ENCODE data around the gene NDUFA9. TPM values are rescaled to one million over a fixed set of nuclear protein-coding genes. Genes with fewer than 3 reads are reported as not detected.
A peak's percentile ranks its signal among the peaks of the same experiment; 100 is the strongest.

The NDUFA9 gene
- total and polyA plus RNA-seq, 2 experiments from 2014 or later = 61.2 to 118 TPM

DNA sequence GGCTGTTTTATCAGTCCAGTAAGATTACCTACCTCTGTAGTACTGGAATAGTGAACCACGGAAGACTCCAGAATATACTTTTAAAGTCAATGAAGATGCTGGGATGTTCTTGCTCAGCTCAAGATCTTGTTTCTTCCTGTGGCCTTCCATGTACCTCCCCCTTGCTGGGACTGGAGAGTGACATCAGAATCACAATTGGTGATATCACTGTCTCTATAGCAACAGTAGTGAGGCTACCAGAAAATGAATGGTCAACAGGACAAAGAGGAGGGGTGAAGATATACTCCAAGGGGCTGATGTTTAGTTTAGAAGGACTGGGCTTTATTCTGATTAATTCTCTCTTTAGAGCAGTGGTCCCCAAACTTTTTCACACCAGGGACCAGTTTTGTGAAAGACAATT lies 3.9 kb upstream of the NDUFA9 start:
- in situ Hi-C loops (cut with MboI) = no loop called here
- no peak for TF ChIP-seq EZH2phosphoT487 (IDR thresholded peaks at IDR 0.05; ENCODE audit: insufficient read depth, low read depth)
- TF ChIP-seq EZH2 (IDR thresholded peaks at IDR 0.05; ENCODE audit: insufficient read depth, poor library complexity, severe bottlenecking) = no peak

DNA sequence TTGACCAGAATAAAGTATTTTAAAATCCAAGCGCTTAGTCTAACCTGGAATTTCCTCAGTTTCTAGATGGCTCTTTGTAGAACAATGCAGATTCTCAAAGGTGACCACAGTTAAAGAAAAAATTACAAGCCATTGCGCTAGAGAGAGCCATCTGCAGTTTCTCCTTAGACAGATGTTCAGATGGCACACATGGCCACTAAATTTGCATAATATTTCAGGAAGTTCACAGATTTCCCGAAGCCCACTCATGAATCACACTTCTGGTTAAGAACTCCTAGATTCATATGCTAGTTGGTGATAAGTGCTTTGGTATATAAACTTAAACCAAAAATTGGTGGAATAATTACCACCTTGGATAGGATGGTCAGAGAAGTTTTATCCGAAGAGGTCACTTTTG lies 812 bp upstream of the NDUFA9 start:
- Histone ChIP-seq H3K79me2 (ENCODE audit: insufficient read depth) (peaks cover 42% of the 10 kb centered on the region), H3K27ac (peak overlapping the region; percentile 67; the same call in 1 of the 2 replicates), H3K9me3 (ENCODE audit: low read depth) (no peaks in the 10 kb centered on the region), H3K4me2 (ENCODE audit: unreplicated experiment) (peak overlapping the region; percentile 99), H2AFZ (peak overlapping the region; percentile 100), H3K27me3 (replicated peaks; ENCODE audit: insufficient read depth) (no peaks in the 10 kb centered on the region), H3F3A (ENCODE audit: insufficient read depth) (no peaks in the 10 kb centered on the region), H3K9ac (peak overlapping the region; percentile 94), H3K36me3 (ENCODE audit: low read depth) (no peaks in the 10 kb centered on the region), H3K4me1 (ENCODE audit: insufficient read depth) (peaks cover 8% of the 10 kb centered on the region), H3K4me3 (peak overlapping the region; percentile 95), H3K9me2 (ENCODE audit: insufficient read depth) (no peaks in the 10 kb centered on the region), H4K20me1 (ENCODE audit: insufficient read depth) (no peaks in the 10 kb centered on the region)
- DNase-seq = peak; percentile 27
- TF ChIP-seq EZH2 (IDR thresholded peaks at IDR 0.05; ENCODE audit: insufficient read depth, poor library complexity, severe bottlenecking) (no peak), EZH2phosphoT487 (IDR thresholded peaks at IDR 0.05; ENCODE audit: insufficient read depth, low read depth) (no peak)
- in situ Hi-C loops (cut with MboI) = no loop called here
- 40 to 47% methylated on average over 4 of the region's 4 CpGs for WGBS, 2 experiments (ENCODE audit: low coverage in 1 of 2, low lambda C conversion rate in 2 of 2, missing lambda C conversion rate in 2 of 2)

More for the DNA sequence above, 3.9 kb upstream of the NDUFA9 start:
- Histone ChIP-seq H3K4me1 (ENCODE audit: insufficient read depth) (peaks cover 5% of the 10 kb centered on the region), H2AFZ (no peak overlapping the region), H4K20me1 (ENCODE audit: insufficient read depth) (no peaks in the 10 kb centered on the region), H3K9me3 (ENCODE audit: low read depth) (no peaks in the 10 kb centered on the region), H3K9ac (no peak overlapping the region), H3K4me2 (ENCODE audit: unreplicated experiment) (no peak overlapping the region), H3K27ac (no peak overlapping the region), H3F3A (ENCODE audit: insufficient read depth) (no peaks in the 10 kb centered on the region), H3K36me3 (ENCODE audit: low read depth) (no peaks in the 10 kb centered on the region), H3K27me3 (replicated peaks; ENCODE audit: insufficient read depth) (no peaks in the 10 kb centered on the region), H3K9me2 (ENCODE audit: insufficient read depth) (no peaks in the 10 kb centered on the region), H3K79me2 (ENCODE audit: insufficient read depth) (peaks cover 11% of the 10 kb centered on the region), H3K4me3 (no peak overlapping the region)
- no peak for DNase-seq
- WGBS, 2 experiments (ENCODE audit: low coverage in 1 of 2, low lambda C conversion rate in 2 of 2, missing lambda C conversion rate in 2 of 2) = 77 to 94% methylated on average over 1 of the region's 1 CpG

DNA sequence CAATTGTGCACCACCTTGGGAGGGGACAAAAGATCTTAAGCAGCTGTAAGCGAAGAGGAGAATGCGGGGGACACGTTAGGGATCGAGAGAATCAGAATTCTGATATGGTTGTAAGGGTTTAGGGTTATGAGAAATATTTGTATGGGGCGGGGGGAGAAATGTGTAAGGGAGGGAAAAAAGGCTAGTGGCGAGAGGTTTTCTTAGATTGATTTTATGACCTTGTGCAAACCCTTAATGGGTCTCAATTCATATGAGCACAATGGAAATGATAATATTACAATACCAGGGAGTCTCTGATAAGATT lies 396 bp downstream of the NDUFA9 start:
- no peaks in the 10 kb centered on the region for H3K9me3 ChIP-seq (ENCODE audit: low read depth)
- 0 to 1% methylated on average over 6 of the region's 6 CpGs for WGBS, 2 experiments (ENCODE audit: low coverage in 1 of 2, low lambda C conversion rate in 2 of 2, missing lambda C conversion rate in 2 of 2)

DNA sequence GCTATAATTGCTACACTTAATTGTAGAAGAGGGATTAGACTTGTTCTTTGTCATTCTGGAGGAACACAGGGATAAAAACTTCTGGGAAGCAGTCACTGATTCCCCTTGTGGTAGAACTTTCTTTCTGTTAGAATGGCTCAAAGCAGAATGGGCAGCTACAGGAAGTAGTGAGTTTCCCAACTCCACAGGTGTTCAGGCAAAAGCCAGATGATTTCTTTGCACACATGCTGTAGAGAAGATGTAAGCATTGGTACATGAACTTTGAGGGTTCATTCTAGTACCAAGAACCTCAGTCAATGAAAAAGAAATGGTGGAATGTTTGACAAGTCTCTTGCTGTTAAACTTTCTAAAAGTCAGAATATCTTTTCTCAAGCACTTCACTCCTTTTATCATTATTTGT lies 4.3 kb downstream of the NDUFA9 start:
- H3K36me3 ChIP-seq (ENCODE audit: low read depth) = peaks cover 25% of the 10 kb centered on the region; the same call in 1 of the 2 replicates
- H4K20me1 ChIP-seq (ENCODE audit: insufficient read depth) = no peaks in the 10 kb centered on the region
- no peaks in the 10 kb centered on the region for H3K27me3 ChIP-seq (replicated peaks; ENCODE audit: insufficient read depth)
- H2AFZ ChIP-seq = no peak overlapping the region
- H3K4me1 ChIP-seq (ENCODE audit: insufficient read depth) = peaks cover 8% of the 10 kb centered on the region
- no peak overlapping the region for H3K4me3 ChIP-seq
- peaks cover 57% of the 10 kb centered on the region for H3K79me2 ChIP-seq (ENCODE audit: insufficient read depth)
- H3K4me2 ChIP-seq (ENCODE audit: unreplicated experiment) = no peak overlapping the region
- in situ Hi-C loops (cut with MboI) = no loop called here
- no peak overlapping the region for H3K27ac ChIP-seq
- H3K9me3 ChIP-seq (ENCODE audit: low read depth) = no peaks in the 10 kb centered on the region
- no peaks in the 10 kb centered on the region for H3F3A ChIP-seq (ENCODE audit: insufficient read depth)
- no peak overlapping the region for H3K9ac ChIP-seq
- H3K9me2 ChIP-seq (ENCODE audit: insufficient read depth) = no peaks in the 10 kb centered on the region
- TF ChIP-seq EZH2 (IDR thresholded peaks at IDR 0.05; ENCODE audit: insufficient read depth, poor library complexity, severe bottlenecking) (no peak), EZH2phosphoT487 (IDR thresholded peaks at IDR 0.05; ENCODE audit: insufficient read depth, low read depth) (no peak)
- DNase-seq = no peak

More for the DNA sequence above, 396 bp downstream of the NDUFA9 start:
- Histone ChIP-seq H2AFZ (peak overlapping the region; percentile 100), H3K9ac (peak overlapping the region; percentile 94), H3F3A (ENCODE audit: insufficient read depth) (no peaks in the 10 kb centered on the region), H3K4me3 (peak overlapping the region; percentile 95), H3K4me2 (ENCODE audit: unreplicated experiment) (peak overlapping the region; percentile 99), H3K4me1 (ENCODE audit: insufficient read depth) (peaks cover 8% of the 10 kb centered on the region), H4K20me1 (ENCODE audit: insufficient read depth) (no peaks in the 10 kb centered on the region), H3K27ac (peak overlapping the region; percentile 67), H3K9me2 (ENCODE audit: insufficient read depth) (no peaks in the 10 kb centered on the region), H3K79me2 (ENCODE audit: insufficient read depth) (peaks cover 53% of the 10 kb centered on the region), H3K36me3 (ENCODE audit: low read depth) (peaks cover 2% of the 10 kb centered on the region; the same call in 1 of the 2 replicates), H3K27me3 (replicated peaks; ENCODE audit: insufficient read depth) (no peaks in the 10 kb centered on the region)
- no peak for DNase-seq
- in situ Hi-C loops (cut with MboI) = no loop called here
- TF ChIP-seq EZH2 (IDR thresholded peaks at IDR 0.05; ENCODE audit: insufficient read depth, poor library complexity, severe bottlenecking) (no peak), EZH2phosphoT487 (IDR thresholded peaks at IDR 0.05; ENCODE audit: insufficient read depth, low read depth) (no peak)

DNA sequence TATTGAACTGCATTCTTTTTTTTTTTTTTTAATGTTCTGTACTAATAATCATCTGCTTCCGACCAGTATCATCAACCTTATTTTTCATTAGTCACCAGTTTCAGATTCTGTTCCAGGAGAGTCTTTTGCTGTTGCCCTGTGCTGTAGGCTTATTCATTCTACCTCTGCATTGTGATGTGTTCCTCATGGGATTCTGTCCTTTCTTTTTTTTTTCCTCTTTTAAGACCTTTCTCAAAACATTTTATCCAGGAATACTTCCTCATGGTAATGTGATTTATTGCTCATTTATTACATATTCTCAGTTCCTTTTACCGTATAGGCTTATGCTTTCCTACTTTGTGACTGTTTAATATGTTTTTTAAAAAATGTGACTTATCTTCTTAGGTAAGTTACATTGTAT lies 4.8 kb downstream of the NDUFA9 start:
- H3K79me2 ChIP-seq (ENCODE audit: insufficient read depth) = peaks cover 57% of the 10 kb centered on the region
- 78 to 82% methylated on average over 2 of the region's 2 CpGs for WGBS, 2 experiments (ENCODE audit: low coverage in 1 of 2, low lambda C conversion rate in 2 of 2, missing lambda C conversion rate in 2 of 2)

More for the DNA sequence above, 4.8 kb downstream of the NDUFA9 start:
- H3K36me3 ChIP-seq (ENCODE audit: low read depth) = peaks cover 27% of the 10 kb centered on the region; the same call in 1 of the 2 replicates
- H3K9me3 ChIP-seq (ENCODE audit: low read depth) = no peaks in the 10 kb centered on the region
- peaks cover 8% of the 10 kb centered on the region for H3K4me1 ChIP-seq (ENCODE audit: insufficient read depth)
- no peaks in the 10 kb centered on the region for H4K20me1 ChIP-seq (ENCODE audit: insufficient read depth)
- no peak overlapping the region for H3K9ac ChIP-seq
- H2AFZ ChIP-seq = no peak overlapping the region
- no peak overlapping the region for H3K4me2 ChIP-seq (ENCODE audit: unreplicated experiment)
- H3K4me3 ChIP-seq = no peak overlapping the region
- H3F3A ChIP-seq (ENCODE audit: insufficient read depth) = no peaks in the 10 kb centered on the region
- in situ Hi-C loops (cut with MboI) = no loop called here
- no peak for DNase-seq
- no peaks in the 10 kb centered on the region for H3K27me3 ChIP-seq (replicated peaks; ENCODE audit: insufficient read depth)
- H3K9me2 ChIP-seq (ENCODE audit: insufficient read depth) = no peaks in the 10 kb centered on the region
- TF ChIP-seq EZH2phosphoT487 (IDR thresholded peaks at IDR 0.05; ENCODE audit: insufficient read depth, low read depth) (no peak), EZH2 (IDR thresholded peaks at IDR 0.05; ENCODE audit: insufficient read depth, poor library complexity, severe bottlenecking) (no peak)
- H3K27ac ChIP-seq = no peak overlapping the region
